GM19025 (cell line): Measurements from ENCODE around the gene OXSR1.

Experiments
- ATAC-seq: cut with Tn5 transposase; IDR thresholded peaks from one replicate; pipeline ENCODE4 v1.9.1; 2021; ENCODE audit warnings: mild to moderate bottlenecking, low read depth, moderate library complexity; ENCODE audit not compliant: unreplicated experiment

Gene OXSR1

DNA sequence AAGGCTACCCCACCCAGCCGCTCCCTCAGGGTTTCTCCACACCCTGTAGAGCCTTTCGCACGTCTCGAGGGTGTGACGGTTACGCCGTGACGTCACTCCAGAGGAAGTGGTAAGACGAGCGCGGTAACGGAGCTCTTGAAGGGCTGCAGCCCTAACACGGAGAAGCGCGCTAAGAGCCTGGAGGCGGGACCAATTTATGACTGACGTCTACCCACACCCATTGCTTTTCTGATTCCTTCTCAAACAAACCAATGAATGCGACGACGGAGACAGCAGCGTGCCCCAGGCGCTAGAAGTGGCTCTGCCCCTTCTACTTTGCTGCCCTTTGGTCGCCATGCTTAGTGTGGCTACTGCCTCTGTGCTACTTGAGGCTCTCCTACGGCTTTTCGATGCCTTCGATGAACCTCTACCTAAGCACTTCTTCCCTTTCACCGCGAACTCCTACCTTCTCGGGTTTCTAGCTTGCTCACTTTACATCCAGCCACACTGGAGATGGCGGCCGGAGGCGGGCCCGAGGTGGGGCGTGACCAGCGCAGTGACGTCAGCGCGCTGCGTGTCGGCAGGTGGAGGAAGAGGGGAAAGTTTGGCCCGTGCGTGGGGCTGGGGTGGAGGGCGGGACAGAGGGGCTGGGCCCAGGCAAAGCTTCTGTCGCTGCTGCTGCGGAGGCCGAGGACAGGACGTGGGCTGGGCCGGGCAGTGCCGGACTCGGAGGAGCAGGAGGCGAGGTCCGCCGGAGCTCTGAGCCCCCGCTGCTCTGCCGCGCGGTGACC is at the start of gene OXSR1:
TSS of gene OXSR1 (plus strand) at position 586 of the 770 bp plus-strand sequence. CDS start 340 bp downstream, outside the sequence.
- ATAC-seq, result peak; percentile 88

DNA sequence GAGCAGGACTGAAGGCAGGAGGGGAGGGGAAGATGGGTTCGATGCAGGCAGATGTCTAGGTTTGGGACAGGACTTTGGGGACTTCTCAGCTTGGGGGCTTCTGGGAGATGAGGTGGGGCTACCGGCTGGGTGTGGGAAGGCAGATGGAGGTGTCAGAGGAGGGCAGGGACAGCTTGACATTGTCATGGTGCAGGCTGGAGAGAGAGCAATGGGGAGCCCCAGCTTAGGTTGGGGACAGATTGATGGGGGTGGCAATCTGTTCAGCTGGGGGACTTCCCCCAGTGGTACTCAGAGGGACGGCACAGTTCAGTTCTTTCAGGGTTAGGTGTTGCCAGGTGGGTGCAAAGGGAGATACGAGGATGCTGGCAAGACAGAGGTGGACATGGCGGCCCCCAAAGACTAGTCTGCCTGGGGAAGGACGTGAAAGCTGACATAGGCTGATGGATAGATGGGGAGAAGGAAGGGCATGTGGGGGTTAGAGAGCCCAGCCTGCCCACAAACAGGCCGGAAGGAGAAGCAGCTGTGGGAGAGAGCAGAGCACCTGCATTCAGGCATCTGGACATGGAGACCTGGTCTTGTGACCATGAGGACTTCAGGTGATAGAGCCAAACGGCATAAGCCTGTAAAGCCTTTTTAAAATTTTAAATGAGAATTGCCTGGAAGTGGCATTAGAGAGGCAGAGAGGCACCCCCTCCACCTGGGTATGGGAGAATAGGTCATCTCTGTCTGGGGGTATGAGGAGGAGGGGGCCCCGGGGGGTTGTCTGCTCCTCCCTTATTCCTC is 49.5 kb upstream of the OXSR1 start:
- ATAC-seq, result no peak

DNA sequence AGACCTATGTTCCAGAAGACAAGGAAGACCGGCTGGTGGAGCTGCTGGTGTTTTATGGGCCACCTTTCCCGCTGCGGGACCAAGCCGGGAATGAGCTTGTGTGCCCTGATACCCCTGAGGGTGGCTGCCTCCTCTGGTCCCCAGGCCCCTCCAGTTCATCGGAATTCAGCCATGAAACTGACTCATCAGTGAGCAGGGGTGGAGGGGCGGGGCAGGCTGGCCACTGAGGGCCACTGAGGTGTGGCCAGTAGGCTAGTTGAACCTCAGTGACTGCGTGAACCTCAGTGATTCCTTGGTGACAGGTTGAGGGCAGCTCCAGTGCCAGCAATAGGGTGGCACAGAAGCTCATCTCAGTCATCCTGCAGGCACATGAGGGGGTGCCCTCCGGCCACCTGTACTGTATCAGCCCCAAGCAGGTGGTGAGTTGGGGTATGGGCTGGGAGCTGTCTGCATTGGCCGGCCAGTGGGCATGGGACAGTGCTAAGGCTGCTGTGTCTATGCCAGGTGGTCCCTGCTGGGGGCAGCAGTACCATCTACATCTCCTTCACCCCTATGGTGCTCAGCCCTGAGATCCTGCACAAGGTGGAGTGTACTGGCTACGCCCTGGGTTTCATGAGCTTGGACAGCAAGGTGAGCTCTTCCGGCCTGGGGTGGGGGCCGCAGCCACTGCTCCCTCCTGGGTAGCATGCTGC is 48.7 kb upstream of the OXSR1 start:
- no peak for ATAC-seq

DNA sequence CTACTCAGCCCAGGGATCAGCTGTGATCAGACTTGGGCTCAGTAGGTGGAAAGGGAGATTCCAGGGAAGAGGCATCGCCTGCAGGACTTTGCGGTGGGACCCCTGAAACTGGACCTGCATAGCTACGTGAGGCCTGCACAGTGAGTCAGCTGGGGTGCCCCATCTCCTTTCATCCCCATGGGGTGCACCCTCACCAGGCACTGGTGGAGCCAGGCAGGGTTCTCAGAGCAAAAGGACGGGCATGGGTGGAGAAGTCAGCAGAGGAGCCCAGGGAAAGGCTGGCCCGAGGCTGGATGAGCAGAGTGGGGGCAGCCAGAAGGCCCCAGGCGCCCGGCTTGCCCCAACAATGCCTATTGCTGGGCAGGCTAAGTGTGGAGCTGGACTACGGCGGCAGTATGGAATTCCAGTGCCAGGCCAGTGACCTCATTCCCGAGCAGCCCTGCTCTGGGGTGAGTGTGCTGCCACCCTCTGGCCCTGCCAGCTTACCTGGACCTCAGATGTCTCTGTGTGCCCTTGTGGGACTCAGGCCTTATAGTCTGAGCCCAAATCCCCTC is 48.1 kb upstream of the OXSR1 start:
- ATAC-seq, result no peak

GRCh38 chr3:38117748-38118420 is 47.5 kb upstream of the OXSR1 start:
- ATAC-seq, result no peak

- ATAC-seq, result no peak
These were observed 46.7 kb upstream of the OXSR1 start for GRCh38 chr3:38118421-38119247.

DNA sequence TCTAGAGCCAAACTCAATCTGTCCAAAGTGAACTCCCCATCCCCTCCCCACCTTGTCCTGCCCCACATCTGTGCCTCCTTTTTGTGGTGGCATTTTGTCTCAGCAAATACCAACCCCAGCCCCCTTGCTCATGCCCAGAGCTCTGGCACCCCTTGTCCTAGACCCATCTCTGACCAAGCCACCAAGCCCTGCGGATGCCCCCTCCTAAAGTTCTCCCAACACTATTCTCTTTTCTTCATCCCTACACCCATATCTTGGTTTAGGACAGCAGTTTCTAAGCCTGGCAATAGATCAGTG is 46.1 kb upstream of the OXSR1 start:
- ATAC-seq, result no peak

- ATAC-seq, result no peak
These were observed 45.3 kb upstream of the OXSR1 start for GRCh38 chr3:38119821-38120692.

DNA sequence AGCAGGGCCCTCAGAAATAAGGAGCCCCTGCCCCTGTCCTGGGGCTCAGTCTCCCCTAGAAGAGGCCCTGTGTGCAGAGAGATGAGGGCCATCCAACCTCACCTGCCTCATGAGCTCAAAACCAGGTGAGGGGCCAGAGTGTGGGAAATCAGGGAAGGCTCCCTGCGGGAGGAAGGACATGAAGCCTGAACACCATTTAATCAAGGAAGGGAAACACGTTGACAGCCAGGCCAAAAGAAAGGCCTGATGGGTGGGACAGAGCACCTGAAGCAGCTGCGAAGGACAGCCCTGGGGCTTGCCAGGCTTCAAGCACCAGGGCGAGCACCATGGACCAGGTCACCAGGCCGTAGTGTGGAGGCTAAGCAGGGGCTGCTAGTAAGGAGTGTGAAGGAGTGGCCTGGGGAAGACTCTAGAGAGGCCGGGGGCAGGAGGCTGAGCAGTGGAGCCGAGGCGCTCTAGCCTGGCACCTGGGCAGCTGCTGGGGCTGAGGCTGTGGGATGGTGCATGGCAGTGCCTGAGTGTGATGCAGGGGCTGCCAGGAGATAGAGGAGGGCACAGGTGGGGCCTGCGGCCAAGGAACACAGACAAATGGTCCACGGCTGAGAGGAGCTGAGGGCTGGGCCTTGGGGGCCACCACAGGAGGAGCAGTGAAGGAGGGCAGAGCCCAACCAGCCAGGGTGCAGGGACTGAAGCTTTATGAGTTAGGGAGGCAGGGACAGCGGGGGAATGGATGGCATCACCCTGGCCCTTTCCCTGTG is 44.5 kb upstream of the OXSR1 start:
- no peak for ATAC-seq

GRCh38 chr3:38121451-38121831 is 43.9 kb upstream of the OXSR1 start:
- ATAC-seq, result no peak

GRCh38 chr3:38121832-38122461 is 43.4 kb upstream of the OXSR1 start:
- ATAC-seq, result no peak

GRCh38 chr3:38122712-38123290 is 42.5 kb upstream of the OXSR1 start:
- ATAC-seq, result no peak

DNA sequence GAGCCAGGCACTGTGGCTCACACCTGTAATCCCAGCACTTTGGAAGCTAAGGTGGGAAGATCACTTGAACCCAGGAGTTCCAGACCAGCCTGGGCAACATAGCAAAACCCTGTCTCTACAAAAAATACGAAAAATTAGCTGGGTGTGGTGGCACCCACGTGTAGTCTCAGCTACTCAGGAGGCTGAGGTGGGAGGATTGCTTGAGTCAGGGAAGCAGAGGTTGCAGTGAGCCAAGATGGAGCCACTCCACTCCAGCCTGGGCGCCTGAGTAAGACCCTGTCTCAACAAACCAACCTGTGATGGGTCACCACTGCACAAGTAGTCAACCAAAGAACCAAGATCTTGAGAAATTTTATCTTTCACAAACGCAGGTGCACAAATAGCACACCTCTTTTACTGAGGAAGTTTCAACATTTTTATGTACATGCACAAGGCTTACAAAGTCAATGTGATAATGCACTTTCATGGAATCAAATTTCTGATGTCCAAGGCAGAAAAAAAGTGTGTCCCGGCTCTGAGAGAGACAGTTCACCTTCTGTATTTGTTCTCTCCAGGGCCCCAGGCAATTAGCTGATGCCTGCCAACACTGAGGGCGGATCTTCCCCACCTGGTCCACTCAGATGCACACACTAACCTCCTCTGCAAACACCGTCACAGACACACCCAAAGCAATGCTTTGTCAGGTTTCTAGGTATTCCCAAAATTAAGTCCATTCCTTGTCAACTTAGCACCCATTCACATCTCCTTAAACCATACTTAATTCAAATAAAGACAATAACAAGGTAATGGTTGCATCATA is 40.8 kb upstream of the OXSR1 start:
- ATAC-seq, result no peak

DNA sequence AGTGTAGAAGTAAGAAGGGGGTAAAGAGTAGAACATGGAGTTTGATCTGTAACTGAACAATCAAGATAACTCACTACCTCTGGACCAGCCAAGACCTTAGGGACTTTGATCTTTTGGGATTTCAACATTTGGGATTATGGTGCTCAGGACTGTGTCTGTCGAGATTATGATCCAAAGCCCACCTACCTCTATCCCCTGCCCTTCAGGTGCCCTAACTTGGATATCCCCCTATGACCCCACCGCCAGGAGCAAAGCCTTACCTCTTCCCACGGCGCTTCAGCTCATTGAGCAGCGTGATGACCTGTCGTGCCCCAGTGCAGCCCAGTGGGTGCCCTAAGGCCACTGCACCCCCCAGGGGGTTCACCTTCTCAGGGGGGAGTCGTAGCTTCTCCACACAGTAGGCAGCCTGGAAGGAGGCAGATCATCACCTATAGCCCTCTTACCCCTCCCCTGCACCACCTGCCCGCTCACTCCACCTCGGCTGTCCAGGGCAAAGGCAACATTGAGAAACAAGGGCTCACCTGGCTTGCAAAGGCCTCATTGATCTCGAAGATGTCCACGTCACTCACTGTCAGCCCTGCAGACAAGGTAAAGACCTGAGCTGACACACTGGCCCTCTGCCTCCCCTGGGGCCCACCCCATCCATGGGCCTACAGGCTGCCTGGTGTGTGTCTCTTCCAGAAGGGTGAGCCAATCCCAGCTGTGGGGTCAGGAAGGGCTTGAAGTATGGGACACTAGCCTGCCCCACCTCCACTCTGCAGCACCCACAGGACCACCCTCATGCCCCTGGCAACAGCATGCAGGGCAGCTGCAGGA is 39.8 kb upstream of the OXSR1 start:
- ATAC-seq, result no peak

DNA sequence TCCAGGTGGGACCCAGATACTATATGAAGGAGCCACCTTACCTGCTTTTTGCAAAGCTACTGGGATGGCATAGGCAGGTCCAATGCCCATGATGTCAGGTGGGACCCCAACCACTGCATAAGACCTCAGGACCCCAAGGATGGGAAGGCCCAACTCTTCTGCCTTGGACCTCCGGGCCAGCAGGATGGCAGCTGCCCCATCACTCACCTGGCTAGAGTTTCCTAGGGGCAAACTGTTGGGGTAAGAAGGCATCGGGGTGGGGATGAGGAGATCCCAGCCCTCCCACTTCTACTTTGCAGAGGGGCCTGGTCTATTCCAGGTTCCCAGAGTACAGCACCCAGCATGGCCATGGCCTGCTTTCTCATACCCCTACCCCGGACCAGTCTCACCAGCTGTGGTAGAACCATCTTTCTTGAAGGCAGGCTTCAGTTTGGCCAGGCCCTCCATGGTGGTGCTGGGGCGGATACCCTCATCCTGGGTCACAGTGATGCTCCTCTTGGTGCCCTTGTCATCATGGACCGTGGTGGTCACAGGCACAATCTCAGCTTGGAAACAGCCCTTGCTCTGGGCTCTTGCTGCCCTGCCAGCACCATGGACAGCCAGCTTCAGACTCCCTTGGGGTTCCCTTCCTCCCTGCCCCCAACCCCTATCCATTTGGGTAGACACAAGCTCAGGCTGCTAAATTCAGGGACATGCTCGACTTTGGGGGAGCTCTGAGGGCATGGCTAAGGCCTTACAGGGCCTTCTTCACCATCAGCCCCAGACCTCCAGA is 39.0 kb upstream of the OXSR1 start:
- no peak for ATAC-seq
